Measurements from ENCODE around the gene EIF4G2.

The EIF4G2 gene

DNA sequence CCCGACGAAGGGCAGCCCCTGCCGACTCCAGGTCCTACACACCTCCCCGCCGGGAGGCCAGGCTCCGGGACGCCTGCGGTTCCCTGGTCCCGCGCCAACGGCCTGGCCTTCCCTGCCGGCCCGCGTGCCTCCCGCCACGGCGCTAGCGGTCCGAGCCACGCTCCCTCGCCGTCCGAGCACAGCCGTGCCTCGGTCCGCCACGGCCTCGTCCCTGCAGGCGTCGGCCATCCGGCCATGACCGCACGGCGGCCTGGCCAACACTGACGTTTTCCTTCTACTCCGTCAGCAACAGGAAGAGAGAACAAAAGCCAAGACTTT lies 532 bp downstream of the EIF4G2 start:
- TF ChIP-seq, protein P1, sequence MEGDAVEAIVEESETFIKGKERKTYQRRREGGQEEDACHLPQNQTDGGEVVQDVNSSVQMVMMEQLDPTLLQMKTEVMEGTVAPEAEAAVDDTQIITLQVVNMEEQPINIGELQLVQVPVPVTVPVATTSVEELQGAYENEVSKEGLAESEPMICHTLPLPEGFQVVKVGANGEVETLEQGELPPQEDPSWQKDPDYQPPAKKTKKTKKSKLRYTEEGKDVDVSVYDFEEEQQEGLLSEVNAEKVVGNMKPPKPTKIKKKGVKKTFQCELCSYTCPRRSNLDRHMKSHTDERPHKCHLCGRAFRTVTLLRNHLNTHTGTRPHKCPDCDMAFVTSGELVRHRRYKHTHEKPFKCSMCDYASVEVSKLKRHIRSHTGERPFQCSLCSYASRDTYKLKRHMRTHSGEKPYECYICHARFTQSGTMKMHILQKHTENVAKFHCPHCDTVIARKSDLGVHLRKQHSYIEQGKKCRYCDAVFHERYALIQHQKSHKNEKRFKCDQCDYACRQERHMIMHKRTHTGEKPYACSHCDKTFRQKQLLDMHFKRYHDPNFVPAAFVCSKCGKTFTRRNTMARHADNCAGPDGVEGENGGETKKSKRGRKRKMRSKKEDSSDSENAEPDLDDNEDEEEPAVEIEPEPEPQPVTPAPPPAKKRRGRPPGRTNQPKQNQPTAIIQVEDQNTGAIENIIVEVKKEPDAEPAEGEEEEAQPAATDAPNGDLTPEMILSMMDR (IDR thresholded peaks at IDR 0.05; ENCODE audit: extremely low read depth, missing control alignments), result no peak
- DNase-seq (ENCODE audit: low spot score), result no peak

DNA sequence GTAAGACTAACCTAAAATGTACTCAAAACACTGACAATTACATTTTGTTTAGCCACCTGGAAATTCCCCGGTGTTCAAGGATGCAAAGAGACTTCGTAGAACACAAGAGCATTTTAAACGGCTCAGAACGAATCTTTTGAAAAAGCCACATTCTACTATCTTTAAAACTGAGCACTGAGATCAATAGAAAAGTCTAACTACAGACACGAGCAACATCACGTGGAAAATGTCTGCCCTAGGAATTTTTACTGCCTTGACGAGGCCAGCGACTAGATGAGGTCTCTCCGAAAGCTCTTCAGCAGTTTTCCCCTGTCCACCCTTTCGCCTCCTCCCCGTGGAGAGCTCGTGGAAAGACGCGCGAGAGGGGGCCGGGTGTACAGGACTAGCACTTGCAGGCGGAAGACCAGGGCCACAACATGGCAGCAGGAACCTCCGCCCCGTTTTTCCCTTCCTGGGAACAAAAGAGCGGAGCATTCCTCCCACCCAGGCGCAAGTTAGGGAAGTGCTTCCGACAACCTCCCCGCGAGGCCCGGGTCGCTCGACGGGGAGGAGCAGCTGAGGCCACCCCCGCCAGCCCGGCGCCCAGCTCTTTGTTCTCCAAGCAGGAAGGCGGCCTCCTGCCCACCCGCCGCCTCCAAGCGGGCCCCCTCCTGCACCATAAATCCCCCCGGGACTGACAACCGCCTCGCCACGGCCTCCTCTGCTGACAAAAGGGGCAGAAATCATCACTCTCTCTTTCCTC lies 1.1 kb downstream of the EIF4G2 start:
- DNase-seq (ENCODE audit: low spot score), result peak; percentile 46
- TF ChIP-seq, protein P1 (IDR thresholded peaks at IDR 0.05; ENCODE audit: extremely low read depth, missing control alignments), result no peak

GRCh38 chr11:10806206-10806605 lies 2.5 kb downstream of the EIF4G2 start:
- TF ChIP-seq, protein P1 (IDR thresholded peaks at IDR 0.05; ENCODE audit: extremely low read depth, missing control alignments), result no peak
- DNase-seq (ENCODE audit: low spot score), result no peak

- DNase-seq (ENCODE audit: low spot score), result no peak
- TF ChIP-seq, protein P1 (IDR thresholded peaks at IDR 0.05; ENCODE audit: extremely low read depth, missing control alignments), result no peak
Measured at GRCh38 chr11:10805741-10806140, 3.0 kb downstream of the EIF4G2 start.

GRCh38 chr11:10803676-10804075 lies 5.0 kb downstream of the EIF4G2 start:
- TF ChIP-seq, protein P1 (IDR thresholded peaks at IDR 0.05; ENCODE audit: extremely low read depth, missing control alignments), result no peak
- no peak for DNase-seq (ENCODE audit: low spot score)

- TF ChIP-seq, protein P1 (IDR thresholded peaks at IDR 0.05; ENCODE audit: extremely low read depth, missing control alignments), result no peak
- no peak for DNase-seq (ENCODE audit: low spot score)
Measured at GRCh38 chr11:10800292-10800691, 8.4 kb downstream of the EIF4G2 start.

DNA sequence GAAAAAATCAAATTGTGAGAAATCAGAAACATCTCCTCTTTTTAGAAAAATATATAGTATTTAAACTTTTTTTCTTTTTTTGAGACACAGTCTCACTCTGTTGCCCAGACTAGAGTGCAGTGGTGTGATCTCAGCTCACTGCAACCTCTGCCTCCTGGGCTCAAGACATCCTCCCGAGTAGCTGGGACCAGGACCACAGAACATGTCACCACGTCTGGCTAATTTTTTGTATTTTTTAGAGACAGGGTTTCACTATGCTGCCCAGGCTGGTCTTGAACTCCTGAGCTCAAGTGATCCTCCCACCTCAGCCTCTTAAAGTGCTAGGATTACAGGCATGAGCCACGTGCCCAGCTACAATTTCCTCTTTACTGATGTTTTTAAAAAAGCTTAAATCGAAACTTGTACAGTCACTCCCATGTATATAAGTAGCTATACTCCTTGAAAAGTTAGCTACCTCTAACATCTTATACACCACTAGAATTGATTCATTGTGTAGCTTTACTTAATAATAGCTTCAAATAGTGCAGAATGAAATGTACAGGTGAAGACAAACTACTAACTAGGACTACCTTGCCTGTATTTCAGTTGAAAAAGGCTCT lies 10.3 kb downstream of the EIF4G2 start:
- TF ChIP-seq, protein P1 (IDR thresholded peaks at IDR 0.05; ENCODE audit: extremely low read depth, missing control alignments), result no peak
- no peak for DNase-seq (ENCODE audit: low spot score)
